BE2C (cell line): Measurements from ENCODE around the gene RTN4RL2.

Experiments
- DNase-seq: peaks from one replicate; pipeline ENCODE4 v3.0.0-alpha.2; 2020
- H3K27me3 ChIP-seq: fragments of 250-450 bp; sonication (Bioruptor Pico); 2 replicates; pipeline ENCODE4 v1.5.1; 2020; ENCODE audit warnings: mild to moderate bottlenecking
- H3K36me3 ChIP-seq: fragments of 250-450 bp; sonication (Bioruptor Pico); 2 replicates; pipeline ENCODE4 v1.5.1; 2020; ENCODE audit warnings: mild to moderate bottlenecking
- H3K4me1 ChIP-seq: fragments of 250-450 bp; sonication (Bioruptor Pico); 2 replicates; pipeline ENCODE4 v1.5.1; 2020
- H3K4me3 ChIP-seq: 2 replicates; pipeline ENCODE4 v1.5.1; 2011; ENCODE audit warnings: low read depth, low read length
- H3K9me3 ChIP-seq: fragments of 250-450 bp; sonication (Bioruptor Pico); 2 replicates; pipeline ENCODE4 v1.5.1; 2020
- TF ChIP-seq, protein P1 (sequence below): IDR thresholded peaks from 2 replicates; pipeline ENCODE4 v1.5.1; 2012; ENCODE audit warnings: mild to moderate bottlenecking, low read depth, low read length

RTN4RL2 gene

DNA sequence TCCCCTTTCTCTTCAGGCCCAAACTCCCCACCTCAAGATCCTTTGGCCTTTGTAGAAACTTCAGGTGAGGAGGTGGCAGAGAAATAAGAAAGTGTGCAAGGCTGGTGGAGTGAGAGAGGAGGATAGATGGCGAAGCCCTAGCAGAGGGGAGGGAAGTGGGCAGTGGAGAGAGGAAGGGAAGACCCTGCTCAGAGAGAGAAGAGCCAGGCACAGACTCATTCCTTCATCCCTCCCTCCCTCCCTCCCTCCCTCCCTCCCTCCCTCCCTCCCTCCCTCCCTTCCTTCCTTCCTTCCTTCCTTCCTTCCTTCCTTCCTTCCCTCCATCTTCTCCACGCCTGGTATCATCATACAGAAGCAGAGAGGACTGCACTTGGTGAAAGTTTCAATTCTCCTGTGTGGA lies 21.0 kb downstream of the RTN4RL2 start:
- Histone ChIP-seq H3K36me3 (no peaks in the 10 kb centered on the region), H3K9me3 (no peaks in the 10 kb centered on the region), H3K4me1 (no peaks in the 10 kb centered on the region; the same call in 1 of the 2 replicates), H3K27me3 (peaks cover 8% of the 10 kb centered on the region), H3K4me3 (no peak overlapping the region)
- no peak for DNase-seq
- TF ChIP-seq, protein P1, sequence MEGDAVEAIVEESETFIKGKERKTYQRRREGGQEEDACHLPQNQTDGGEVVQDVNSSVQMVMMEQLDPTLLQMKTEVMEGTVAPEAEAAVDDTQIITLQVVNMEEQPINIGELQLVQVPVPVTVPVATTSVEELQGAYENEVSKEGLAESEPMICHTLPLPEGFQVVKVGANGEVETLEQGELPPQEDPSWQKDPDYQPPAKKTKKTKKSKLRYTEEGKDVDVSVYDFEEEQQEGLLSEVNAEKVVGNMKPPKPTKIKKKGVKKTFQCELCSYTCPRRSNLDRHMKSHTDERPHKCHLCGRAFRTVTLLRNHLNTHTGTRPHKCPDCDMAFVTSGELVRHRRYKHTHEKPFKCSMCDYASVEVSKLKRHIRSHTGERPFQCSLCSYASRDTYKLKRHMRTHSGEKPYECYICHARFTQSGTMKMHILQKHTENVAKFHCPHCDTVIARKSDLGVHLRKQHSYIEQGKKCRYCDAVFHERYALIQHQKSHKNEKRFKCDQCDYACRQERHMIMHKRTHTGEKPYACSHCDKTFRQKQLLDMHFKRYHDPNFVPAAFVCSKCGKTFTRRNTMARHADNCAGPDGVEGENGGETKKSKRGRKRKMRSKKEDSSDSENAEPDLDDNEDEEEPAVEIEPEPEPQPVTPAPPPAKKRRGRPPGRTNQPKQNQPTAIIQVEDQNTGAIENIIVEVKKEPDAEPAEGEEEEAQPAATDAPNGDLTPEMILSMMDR: no peak

DNA sequence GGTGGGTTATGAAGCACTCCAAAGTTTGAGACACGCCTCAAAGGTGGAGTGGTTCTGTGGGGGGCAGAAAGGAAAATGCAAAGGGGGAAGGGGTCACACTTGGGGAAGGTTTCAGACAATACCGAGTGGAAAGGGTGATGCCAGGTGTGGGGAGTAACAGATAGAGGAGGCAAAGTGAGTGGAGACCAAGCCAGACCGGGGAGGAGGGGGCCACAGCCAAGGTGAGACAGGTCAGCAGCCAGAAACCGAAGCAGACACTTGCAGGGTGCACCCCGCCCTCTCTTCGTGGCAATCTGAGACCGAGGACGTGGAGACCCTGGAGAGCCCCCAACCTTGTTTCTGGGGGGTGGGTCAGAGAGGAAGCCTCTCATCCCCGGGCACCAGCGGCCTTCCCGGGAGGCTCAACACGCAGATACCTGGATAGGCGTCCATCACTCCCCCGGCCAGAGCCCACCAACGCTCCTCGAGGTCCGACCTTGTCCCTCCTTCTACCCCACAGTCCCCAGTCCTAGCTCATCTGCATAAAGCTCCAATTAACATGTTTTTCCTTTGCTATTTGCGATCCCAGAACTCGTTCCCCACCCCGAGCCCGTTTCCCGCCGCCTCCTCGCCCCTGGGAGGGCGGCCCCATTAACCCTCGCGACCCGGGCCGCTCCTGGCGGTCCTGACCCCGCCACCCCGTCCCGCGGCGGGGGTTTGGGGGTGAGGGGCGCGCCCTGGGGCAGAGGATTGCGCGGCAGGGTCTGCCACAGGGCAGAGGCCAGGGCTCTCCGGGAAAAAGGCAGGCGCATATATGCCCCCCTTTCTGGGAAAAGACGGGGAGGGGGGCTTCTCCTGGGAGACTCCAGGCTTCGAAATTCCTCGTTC lies 21.8 kb downstream of the RTN4RL2 start:
- Histone ChIP-seq H3K27me3 (no peaks in the 10 kb centered on the region), H3K4me3 (peak overlapping the region; percentile 53), H3K9me3 (no peaks in the 10 kb centered on the region), H3K4me1 (no peaks in the 10 kb centered on the region; the same call in 1 of the 2 replicates), H3K36me3 (no peaks in the 10 kb centered on the region)
- DNase-seq: no peak
- TF ChIP-seq, protein P1: no peak

DNA sequence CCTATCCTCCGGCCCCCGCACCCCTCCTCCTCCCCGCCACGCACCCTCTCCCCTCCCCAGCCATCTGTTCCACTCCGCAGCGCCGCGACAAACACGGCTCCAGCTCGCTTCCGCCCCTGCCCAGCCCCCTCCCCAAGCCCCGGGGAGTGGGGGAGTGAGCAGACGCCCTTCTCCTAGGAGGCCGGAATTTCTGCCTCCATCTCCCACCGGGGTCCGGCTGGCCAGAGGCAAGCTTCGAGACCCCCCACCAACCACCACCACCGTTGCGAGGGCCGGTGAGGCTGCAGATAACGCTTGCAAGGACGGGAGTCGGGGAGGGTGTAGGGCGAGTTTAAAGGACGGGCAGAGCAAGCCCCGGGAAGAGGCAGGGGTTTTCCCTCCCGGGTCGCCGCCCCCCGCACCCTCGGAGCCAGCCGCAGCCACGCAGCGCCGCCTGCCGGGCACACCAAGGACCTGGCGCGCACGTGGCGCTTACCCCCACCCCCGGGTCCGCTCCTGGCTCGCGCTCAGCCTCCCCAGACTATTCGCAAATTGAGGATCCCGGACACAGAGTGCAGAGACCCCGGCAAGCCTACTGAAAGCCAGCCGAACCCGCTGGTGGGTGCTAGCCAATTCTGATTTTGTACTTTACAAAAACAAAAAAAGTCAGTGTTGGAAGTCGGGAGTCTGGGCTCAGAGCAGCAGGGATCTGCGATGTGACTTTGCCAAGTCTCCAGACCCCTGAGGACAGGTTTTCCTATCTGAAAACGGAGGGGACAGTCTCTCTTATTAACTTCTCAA lies 22.6 kb downstream of the RTN4RL2 start:
- DNase-seq: peak; percentile 69
- TF ChIP-seq, protein P1: peak; percentile 56
- H3K4me3 ChIP-seq: peak overlapping the region; percentile 53

DNA sequence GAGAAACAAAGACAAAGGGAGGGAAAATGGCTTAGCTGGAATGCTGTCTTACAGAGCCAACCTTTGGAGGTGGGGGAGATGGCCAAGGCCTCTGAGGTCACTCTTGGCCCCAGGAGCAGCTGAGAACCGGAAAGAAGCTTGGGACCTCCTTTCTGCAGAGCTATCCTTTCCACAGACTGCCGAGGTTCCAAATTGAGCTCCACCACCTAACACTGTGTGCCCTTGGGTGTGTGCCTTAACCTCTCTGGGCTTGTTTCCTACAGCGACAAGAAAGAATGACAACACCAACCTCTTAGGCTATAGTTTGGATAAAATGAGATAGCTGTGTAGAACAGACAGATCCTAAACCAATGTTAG lies 23.2 kb downstream of the RTN4RL2 start:
- no peaks in the 10 kb centered on the region for H3K27me3 ChIP-seq
- no peak overlapping the region; the same call in 1 of the 2 replicates for H3K4me3 ChIP-seq
- H3K9me3 ChIP-seq: no peaks in the 10 kb centered on the region
- no peaks in the 10 kb centered on the region; the same call in 1 of the 2 replicates for H3K4me1 ChIP-seq
- TF ChIP-seq, protein P1: no peak
- DNase-seq: no peak
- no peaks in the 10 kb centered on the region for H3K36me3 ChIP-seq

More for the DNA sequence above, 22.6 kb downstream of the RTN4RL2 start:
- no peaks in the 10 kb centered on the region for H3K27me3 ChIP-seq
- H3K4me1 ChIP-seq: no peaks in the 10 kb centered on the region; the same call in 1 of the 2 replicates
- H3K36me3 ChIP-seq: no peaks in the 10 kb centered on the region
- no peaks in the 10 kb centered on the region for H3K9me3 ChIP-seq

DNA sequence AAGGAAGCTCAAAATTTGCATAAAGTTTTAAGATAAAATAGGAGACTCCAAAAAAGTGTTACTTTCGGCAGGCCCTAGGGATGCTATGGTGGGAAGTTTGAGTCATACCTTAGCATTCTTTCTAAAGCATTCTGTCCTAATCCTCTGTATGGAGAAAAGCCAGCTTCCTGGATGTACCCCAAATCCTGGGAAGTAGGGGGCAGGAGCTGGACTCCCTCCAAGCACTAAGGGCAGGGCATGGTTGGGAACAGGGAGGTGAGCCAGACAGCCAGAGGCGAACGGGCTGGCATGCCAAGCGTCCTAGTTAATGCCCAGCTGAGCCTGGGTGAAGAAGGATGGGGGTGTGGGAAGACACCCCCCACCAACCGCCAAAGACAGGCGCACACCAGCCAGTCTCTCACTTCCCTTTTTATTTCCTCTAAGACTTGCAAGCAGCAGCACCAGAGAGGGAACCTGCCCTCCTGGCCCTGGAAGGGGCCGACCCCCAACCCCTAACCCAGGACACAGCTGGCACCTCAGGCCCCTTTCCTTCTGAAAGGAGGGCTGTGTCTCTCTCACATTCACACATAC lies 23.9 kb downstream of the RTN4RL2 start:
- H3K4me1 ChIP-seq: no peaks in the 10 kb centered on the region; the same call in 1 of the 2 replicates

More for the DNA sequence above, 23.9 kb downstream of the RTN4RL2 start:
- no peak for DNase-seq
- no peak overlapping the region for H3K4me3 ChIP-seq
- H3K9me3 ChIP-seq: no peaks in the 10 kb centered on the region
- H3K36me3 ChIP-seq: no peaks in the 10 kb centered on the region
- H3K27me3 ChIP-seq: no peaks in the 10 kb centered on the region
- TF ChIP-seq, protein P1: no peak
